GM21529 (cell line): ENCODE data around the gene MLST8.
A peak's percentile ranks its signal among the peaks of the same experiment; 100 is the strongest.
"Not testable (repeated sequence)": the region's sequence is repeated elsewhere in the genome, so short reads cannot be mapped to it uniquely, and the experiment has no call there.

ENCODE experiments used
- ATAC-seq: cut with Tn5 transposase; IDR thresholded peaks from one replicate; pipeline ENCODE4 v1.9.1; 2021; ENCODE audit not compliant: unreplicated experiment

MLST8 gene

DNA sequence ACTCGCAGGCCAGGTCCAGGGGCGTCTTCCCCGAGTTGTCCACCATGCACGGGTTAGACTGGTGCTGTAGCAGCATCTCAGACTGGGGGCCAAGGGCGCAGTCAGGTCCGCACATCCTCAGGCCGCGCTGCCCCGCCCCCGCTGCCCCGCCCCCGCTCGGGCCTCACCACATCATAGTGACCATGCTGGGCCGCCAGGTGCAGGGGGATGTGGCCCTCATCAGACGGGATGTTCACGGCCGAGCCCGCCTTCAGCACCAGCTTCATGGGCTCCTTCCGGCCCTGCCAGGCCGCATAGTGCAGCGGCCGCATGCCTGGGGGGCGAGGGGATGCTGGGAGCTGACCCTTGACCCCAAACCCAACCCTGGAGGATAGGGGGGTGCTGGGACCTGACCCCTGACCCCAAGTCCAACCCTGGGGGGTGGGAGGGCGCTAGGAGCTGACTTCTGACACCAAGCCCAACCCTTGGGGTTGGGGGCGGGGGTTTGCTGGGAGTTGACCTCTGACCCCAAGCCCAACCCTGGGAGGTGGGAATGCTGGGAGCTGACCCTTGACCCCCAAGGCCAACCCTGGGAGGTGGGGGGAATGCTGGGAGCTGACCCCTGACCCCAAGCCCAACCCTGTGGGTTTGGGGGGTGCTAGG is 15.9 kb upstream of the MLST8 start:
- no peak for ATAC-seq

DNA sequence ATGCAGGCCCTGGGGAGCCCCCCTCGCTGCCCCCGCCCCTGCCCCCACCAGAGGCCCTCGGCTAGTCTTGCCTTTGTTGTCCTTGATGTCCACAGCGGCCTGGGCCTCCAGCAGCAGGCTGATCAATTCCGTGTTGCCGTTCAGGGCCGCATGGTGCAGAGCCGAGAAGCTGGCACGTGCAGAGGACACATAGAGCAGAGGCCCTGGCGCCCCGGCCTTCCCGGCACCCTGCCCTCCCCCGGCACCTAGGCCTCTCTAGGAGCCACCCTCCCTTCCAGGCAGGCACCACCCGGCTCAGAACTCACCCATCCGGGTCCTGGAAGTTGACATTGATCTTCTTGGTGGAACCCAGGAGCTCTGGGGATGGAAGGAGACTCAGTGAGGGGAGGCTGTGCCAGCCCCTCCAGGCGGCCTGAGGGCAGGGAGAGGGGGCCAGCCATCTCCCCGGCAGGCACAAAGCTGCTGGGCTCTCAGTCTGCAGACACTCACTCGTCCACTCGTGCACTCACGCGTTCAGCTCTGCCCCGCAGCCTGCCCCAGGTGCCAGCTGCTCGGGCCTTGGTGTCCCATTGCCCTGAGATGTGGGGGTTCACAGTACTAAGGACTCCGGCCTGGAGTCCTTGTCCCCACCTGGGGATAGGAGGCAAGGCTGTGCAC is 15.1 kb upstream of the MLST8 start:
- no peak for ATAC-seq

DNA sequence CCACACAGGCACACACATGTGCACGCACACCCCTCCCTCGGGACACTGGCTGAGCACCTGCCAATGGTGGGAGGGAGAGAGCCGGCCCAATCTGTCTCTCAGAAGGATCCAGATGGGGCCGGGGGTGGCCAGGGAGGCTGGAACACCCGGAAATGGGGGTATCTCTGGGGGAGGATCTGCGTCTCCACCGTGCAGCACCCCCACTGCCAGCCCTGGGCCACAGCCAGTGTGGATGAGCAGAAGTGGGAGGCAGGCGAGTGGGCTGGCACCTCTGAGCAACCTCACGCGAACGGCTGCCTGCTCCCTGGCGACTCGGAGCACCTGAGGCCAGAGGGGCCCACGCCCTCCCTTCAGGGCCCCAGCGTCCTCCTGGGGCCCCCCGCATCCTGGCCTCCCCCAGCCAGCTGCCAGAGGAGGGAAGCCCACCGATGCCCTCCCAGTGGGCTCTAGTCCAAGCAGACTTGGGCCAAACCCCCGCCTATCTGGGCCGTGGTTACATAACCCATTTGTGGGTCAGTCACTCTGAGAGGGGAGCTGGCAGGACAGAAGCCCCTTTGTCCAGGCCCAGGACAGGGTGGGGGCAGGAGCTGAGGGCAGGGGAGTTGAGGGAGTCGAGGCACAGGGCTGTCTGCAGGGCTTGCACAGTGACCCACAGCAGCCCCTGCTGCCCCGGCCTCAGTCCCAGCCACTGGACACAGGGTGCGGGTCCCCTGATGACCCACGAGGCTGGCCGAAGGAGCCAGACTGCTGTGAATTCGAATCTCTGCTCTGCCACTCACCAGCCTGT is 14.4 kb upstream of the MLST8 start:
- no peak for ATAC-seq

DNA sequence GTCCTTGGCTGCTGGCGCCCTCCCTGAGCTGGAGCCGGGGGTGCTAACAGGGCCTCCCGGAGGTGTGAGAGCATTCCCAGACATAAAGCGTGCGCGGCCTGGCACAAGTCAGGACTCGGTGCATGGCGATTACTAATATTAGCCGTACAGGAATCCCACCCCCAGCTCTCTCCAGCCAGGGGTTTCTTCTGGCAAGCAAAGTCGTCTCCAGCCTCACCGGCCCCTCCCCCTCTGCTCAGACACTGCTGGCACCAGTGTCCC is 13.9 kb upstream of the MLST8 start:
- no peak for ATAC-seq

DNA sequence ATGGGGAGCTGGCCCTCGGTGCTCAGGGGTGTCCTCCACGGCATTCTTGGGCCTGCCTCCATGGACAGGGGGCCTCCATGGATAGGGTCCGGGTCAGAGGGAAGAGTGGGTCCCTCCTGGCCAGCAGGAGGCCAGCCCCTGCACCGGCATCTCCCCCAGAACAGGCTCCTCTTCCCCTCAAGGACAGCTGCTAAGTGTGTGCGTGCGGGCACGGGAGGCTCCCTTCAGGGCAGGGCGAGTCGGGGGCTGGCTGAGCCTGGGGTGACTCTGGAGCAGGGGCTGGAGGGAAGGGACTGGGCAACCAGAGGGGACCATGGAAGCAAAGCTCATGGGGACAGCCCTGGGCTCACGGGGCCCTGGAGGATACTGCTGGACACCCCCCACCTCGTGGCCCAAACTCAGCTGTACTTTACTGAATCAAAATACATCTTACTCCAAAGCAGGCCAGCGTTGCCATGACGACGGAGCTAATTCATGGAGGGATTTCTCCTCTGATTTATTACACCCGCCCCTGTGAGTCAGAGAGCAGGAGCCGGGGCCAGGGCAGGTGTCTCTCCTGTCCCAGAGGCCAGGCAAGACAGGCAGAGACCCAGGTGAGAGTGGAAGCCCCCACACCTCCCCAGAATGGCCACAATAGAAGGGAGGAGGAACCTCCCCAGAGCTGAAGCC is 11.0 kb upstream of the MLST8 start:
- ATAC-seq: no peak

DNA sequence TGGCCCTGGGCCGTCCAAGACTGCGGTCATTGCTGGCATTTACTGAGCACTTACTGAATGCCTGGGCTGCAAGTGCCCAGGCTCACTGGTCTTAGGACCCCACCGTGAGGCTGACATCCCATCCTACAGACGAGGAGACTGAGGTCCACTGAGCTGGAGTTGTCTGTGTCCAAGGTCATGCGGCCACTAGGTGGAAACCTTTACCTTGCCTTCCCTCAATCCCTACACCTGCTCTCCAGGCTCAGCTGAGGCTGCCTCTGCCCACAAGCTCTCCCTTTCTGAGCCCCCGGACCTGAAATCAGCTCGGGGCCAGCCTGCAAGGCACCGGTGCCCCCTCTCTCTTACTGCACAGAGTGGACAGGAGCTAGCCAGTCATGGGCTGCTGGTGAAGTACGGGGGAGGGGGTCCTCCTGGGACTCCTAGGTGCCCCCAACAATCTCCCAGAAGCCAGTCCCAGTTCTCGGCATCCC is 10.4 kb upstream of the MLST8 start:
- no peak for ATAC-seq

DNA sequence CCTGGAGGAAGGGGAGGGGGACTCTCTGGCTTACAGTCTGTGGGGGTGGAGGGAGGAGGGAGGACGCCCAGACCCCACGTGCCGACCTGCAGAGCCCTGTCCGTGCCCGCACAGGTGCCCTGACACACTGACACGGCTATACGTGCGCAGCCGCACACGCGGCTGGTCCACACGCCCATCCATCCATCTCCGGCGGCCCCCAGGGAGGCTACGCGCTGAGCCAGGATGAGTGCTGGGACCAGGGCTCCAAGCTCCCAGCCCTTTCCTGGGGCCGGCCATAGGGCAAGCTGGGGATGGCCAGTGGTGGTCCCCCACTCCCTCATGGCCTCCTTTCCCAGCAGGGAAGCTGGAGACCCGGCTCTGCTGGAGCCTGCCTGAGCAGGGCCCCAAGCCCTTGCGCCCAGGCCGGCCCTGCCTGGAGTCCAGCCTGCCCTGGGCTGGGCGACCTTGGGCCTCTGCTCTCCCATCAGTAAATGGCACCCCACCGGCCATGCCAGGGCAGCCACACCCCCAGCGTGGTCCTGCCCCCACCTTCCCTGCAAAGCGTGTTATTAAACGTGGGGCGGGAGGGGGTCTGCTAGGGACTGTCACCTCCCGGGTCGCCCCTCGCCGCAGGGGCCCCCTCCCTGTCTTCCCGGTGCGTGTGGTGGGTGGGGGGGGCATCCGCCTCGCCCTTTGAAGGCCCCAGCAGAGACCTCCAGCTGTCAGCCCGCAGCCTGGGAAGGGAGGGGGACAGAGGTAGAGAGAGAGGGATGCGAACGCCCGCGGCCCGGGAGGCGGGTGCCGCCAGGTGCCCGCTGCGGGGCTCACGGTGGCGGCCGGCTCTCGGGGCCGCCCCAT is 9.7 kb upstream of the MLST8 start:
- no peak for ATAC-seq

DNA sequence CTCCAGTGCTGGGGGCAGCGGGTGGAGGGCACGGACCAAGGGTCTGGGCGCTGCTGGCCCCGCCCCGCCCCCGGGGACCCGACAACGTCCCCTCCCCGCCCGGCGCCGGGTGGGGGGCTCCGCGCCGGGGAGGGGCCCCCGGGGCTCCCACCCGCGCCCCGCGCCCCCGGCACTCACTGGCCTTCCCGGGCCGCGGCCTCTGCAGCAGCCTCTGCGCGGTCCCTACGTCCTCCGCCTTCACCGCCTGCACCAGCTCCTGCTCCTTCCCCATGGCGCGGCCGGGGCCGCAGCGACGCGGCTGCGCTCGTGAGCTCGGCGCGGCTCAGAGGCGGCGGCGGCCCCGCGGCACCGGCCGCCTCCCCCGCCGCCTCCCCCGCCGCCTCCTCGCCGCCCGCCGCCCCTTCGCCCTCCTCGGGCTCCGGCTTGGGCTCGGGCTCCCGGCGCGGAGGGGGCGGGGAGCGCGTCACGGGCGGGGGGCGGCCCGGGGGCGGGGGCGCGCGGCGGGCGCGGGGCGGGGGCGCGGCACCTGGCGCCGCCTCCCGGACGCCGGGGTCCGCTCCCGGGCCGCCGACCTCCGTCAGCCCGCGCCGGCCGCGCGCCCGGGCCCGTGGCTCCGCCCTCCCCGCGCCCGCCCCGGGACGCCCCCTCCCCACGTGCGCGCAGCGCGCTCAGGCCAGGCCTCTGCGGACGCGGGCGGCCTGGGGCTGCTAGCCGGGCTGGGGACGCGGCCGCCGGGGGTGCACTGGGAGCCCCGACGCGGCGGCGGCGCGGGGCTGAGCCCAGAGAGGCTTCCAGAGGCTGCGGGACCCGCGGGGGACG is 8.9 kb upstream of the MLST8 start, which contains the start of gene CASKIN1:
Gene CASKIN1, minus strand, starts transcription at position 444 of the 819 bp plus-strand sequence. Its CDS starts 173 bp downstream, at position 271.
- no peak for ATAC-seq

DNA sequence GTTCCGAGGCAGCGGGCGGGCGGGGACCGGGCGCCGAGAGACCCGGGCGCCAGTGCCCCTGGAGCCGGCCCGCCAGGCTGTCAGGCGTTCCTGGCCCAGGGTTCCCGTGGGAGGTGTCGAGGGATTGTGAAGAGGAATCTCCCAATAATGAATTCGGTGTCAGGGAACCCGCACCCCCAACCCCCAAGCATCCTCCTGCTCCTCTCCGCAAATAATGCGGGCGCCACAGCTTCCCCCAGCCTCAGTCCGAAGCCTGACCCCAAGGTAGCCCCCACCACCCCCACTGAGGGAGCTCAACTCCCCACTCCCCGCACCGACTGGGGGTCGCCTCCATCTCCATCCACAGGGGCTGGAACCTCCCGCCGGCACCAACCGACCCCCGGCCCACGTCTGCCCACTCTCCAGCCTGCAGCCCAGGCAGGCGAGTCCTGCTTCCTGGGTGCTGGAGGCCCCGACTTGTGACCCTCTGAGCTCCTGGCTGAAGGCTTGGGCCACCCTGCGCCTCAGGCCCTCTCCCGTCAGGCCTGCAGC is 8.2 kb upstream of the MLST8 start:
- no peak for ATAC-seq

DNA sequence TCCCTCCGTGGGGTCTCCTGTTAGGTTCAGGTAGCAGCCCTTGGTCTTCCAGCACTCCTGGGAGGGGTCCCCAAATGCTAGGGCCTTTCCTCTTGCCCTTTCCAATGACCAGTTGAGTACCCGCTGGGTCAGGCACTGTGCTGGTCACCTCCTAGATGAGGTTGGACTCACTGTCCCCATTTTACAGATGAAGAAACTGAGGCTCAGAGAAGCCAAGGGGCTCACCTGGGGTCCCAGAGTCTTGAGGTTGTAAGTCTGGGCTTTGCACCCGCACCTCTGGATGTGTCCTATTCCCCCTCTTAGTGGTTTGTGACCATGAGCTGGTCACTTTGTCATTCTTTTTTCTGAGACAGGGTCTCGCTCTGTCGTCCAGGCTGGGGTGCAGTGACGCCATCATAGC is 7.5 kb upstream of the MLST8 start:
- no peak for ATAC-seq

DNA sequence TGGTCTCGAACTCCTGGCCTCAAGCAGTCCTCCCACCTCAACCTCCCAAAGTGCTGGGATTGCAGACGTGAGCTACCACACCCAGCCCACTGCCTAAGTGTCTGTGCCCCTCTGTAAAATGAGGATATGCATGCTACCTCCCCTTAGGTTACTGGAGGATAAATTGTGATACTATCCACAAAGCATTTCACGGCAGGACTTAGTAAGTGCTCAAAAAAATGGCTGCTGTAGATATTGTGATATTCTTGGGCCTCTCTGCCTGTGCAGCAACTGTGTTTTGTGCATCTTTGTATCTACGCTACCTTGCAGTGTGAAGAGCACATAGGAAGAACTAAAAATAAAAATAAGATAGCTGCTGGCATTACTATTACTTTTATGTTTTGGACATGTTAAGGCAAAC is 7.0 kb upstream of the MLST8 start:
- no peak for ATAC-seq

DNA sequence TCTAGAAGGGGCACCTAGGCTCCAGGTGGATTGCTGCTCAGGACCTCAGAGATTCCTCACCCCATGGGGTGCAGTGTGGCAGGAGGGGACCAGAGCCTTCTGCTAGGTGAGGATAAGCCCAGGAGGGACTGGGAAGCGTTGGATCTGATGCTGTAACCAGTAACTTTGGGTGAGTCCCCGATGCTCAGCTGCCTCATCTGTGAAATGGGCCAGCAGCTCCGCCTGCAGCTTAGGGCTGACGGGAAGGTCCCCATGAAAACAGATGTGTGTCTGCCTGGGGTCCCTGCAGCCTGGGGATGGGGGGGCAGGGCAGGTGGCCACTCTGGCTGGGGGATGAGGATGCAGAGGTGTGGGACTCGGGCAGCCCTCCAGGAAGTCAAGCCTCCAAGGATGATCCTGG is 6.2 kb upstream of the MLST8 start:
- ATAC-seq: no peak

DNA sequence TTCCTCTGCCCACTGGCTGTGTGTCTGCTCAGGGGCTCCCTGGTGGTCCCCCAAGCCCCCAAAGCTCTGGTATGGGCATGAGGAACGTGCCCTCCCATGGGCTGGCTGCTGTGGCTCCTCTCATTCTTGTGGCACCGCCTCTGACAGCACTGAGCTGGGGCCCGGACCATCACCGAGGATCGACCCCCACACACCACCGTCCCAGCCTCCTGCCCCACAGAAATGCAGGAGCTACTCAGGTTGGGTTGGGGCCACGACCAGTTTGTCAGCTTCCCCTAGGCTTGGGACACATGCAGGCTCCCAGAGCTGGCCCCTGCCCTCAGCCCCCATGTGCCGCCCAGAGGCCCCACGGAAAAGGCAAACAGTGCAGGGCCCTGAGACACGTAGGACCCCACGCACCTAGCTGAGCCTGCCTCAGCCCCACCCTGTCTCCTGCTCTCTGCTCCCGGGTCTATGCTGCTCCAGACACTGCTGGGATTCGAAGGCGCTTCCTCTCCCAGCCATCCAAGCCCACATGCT is 5.6 kb upstream of the MLST8 start:
- ATAC-seq: no peak

DNA sequence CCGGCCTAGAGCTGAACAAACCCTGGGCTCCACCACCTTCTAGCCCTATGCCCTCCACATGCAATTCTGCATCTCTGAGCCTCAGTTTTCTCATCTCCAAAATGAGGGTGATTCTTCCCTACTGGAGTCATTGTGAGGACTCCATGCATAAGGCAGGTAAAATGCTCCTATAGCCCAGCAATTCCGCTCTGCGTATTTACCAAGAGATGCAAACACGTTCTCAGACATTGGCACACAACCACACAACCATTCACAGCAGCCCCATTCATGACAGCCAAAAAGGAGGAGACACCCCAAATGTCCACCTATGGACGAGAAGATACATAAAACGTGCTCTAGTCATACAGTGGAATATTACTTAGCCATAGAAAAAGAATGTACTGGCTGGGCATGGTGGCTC is 4.9 kb upstream of the MLST8 start:
- no peak for ATAC-seq

DNA sequence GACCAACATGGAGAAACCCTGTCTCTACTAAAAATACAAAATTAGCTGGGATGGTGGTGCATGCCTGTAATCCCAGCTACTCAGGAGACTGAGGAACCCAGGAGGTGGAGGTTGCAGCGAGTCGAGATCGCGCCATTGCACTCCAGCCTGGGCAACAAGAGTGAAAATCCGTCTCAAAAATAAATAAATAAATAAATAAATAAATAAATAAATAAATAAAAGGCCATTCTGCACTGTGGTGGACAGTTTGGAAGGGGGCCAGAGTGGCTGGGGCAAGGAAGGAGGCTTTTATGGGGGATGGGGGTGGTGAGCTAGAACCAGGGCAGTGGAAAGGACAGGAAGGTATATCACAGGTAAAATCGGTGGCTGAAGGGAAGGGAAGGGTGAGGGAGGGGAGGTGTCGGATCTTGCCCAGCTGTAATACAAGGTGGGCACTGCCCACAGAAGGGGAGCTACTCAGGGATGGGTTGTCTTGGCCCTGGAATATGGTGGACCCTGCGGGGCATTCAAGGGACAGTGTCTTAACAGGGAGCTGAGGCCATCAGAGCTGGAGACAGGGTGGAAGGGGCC is 2.0 kb upstream of the MLST8 start:
- ATAC-seq: not testable (repeated sequence)

DNA sequence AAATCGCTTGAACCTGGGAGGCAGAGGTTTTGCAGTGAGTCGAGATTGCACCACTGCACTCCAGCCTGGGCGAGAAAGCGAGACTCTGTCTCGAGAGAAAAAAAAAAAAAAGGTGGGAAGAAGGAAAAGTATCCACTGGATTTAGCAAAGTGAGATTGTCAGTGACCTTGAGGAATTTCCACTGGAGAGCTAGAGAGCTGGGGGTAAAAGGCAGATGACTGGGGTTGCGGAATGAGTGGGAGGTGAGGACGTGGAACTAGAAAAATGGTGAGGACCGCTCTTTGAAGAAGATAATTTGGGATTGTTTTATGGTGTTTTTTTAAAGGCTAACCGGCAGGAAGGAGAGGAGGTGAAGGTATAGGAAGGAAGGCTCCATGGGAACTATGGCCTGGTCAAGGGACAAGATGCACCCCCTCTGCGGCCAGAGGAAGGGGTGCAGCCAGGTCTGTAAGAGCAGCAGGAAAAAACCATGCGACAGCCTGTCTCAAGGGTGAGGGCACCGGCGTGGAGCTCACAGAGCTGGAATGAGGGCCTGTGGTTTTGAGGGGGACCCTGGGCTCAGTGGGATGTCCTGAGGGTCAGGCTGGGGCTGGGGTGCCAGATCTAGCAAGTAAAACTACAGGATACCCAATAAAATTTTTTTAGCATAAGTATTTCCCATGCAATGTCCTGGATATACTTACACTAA is 694 bp upstream of the MLST8 start:
- ATAC-seq: no peak

DNA sequence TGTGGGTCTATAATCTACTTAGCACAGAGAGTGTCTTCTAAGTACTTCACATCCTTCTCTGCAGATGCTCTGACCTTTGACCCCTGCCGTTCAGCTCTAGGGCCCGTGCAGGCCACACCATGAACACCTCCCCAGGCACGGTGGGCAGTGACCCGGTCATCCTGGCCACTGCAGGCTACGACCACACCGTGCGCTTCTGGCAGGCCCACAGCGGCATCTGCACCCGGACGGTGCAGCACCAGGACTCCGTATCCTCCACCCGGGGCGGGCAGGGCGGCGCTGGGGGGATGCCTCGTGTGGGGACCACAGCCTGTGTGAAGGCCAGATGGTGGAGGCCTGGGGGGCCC is 686 bp downstream of the MLST8 start:
- ATAC-seq: peak; percentile 8

DNA sequence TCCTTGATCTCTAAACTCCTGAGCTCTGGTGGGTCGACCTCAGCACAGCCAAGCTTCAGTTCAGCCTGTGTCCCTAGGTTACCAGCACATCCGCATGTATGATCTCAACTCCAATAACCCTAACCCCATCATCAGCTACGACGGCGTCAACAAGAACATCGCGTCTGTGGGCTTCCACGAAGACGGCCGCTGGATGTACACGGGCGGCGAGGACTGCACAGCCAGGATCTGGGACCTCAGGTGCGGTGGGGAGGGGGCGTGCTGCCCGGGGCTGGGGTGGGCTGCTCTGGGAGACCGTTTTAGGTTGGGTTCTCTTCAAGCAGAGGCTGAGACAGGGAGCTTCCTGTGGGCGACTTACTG is 1.1 kb downstream of the MLST8 start:
- no peak for ATAC-seq
